GM21526 (cell line): ENCODE measurements around the gene PDCD1LG2.

Source experiments
- ATAC-seq: cut with Tn5 transposase; IDR thresholded peaks from one replicate; pipeline ENCODE4 v1.9.1; 2021; ENCODE audit warnings: moderate library complexity; ENCODE audit not compliant: unreplicated experiment, low FRiP score

PDCD1LG2 gene

GRCh38 chr9:5608298-5609225 lies 98.2 kb downstream of the PDCD1LG2 start:
- peak; percentile 57 for ATAC-seq

GRCh38 chr9:5609226-5609596 lies 98.9 kb downstream of the PDCD1LG2 start:
- ATAC-seq, result no peak

DNA sequence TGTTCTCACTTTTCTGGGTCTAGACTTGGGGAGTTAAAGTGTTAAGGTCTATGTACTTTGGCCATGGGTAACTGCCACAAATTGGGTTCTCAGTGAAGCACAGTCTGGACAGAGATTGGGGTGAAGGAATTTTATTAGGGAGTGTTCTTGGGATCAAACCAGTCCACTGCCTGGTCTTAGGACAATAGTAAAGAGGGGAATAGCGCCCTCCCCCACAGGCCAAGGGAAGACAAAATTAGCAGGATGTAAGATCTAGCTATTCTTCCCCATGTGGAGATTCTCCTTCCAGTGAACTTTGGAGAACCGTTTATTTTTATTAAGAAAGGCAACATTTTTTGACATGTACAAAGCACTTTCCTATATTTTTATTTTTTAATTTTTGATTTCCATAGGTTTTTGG lies 100.2 kb downstream of the PDCD1LG2 start:
- no peak for ATAC-seq

GRCh38 chr9:5611321-5612184 lies 101.2 kb downstream of the PDCD1LG2 start:
- ATAC-seq, result no peak

DNA sequence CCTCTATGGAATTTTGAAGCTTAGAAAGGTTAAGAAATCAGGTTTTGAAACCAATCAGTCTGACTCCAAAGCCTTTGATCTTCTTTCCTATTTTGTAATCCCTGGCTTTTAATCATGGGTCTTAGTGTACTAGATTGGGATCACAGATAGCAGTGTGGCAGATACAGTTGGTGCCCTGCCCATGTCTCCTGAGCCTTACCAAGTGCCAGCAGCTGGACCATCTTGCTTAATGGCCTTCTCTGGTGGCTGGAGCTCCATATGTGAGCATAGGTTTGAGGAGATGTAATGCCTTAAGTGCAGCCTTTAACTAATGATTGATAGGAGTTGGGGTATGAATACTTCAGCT lies 101.8 kb downstream of the PDCD1LG2 start:
- ATAC-seq, result no peak

GRCh38 chr9:5614192-5614591 lies 103.9 kb downstream of the PDCD1LG2 start:
- no peak for ATAC-seq

- no peak for ATAC-seq
These were observed 104.7 kb downstream of the PDCD1LG2 start for GRCh38 chr9:5614985-5615384.

DNA sequence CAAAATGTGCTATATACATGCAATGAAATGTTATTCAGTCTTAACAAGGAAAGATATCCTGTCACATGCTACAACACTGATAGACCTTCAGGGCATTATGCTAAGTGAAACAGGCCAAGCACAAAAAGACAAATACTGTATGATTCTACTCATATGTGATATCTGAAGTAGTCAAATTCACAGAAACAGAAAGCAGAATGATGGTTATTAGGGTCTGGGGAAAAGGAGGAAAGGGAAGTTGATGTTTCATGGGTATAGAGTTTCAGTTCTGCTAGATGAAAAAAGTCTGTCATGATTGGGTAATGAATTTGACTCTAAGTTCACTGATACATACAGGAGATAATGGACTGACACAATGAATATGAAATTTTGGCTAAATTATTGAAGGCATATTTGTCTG lies 107.4 kb downstream of the PDCD1LG2 start:
- ATAC-seq, result peak; percentile 86

GRCh38 chr9:5620494-5620893 lies 110.2 kb downstream of the PDCD1LG2 start:
- no peak for ATAC-seq
